Measurements from ENCODE around the gene TMEM151A.
"Not testable (repeated sequence)": the region's sequence is repeated elsewhere in the genome, so short reads cannot be mapped to it uniquely, and the experiment has no call there.

TMEM151A gene

GRCh38 chr11:66266378-66267038 is 25.2 kb upstream of the TMEM151A start:
- no peak for DNase-seq
- in situ Hi-C loops (cut with MboI; ENCODE audit: low pct_unique_long_range_greater_than_20kb, low sequenced_read_pairs), result no loop called here

- in situ Hi-C loops (cut with MboI; ENCODE audit: low pct_unique_long_range_greater_than_20kb, low sequenced_read_pairs), result no loop called here
- no peak for DNase-seq
Measured at GRCh38 chr11:66267039-66267378, 24.7 kb upstream of the TMEM151A start.

GRCh38 chr11:66267379-66268243 is 24.1 kb upstream of the TMEM151A start:
- in situ Hi-C loops (cut with MboI; ENCODE audit: low pct_unique_long_range_greater_than_20kb, low sequenced_read_pairs), result no loop called here
- peak; percentile 67 for DNase-seq

- in situ Hi-C loops (cut with MboI; ENCODE audit: low pct_unique_long_range_greater_than_20kb, low sequenced_read_pairs), result no loop called here
Measured at GRCh38 chr11:66268244-66268951, 23.3 kb upstream of the TMEM151A start, which contains the start of gene RAB1B. Gene RAB1B (plus strand): TSS chr11:66268639. CDS start chr11:66268680, 41 bp downstream.

GRCh38 chr11:66268952-66269905 is 22.5 kb upstream of the TMEM151A start:
- in situ Hi-C loops (cut with MboI; ENCODE audit: low pct_unique_long_range_greater_than_20kb, low sequenced_read_pairs), result no loop called here
- peak; percentile 53 for DNase-seq

More at GRCh38 chr11:66268244-66268951, 23.3 kb upstream of the TMEM151A start, which contains the start of gene RAB1B:
- peak; percentile 99 for DNase-seq

GRCh38 chr11:66271816-66272215 is 19.9 kb upstream of the TMEM151A start:
- in situ Hi-C loops (cut with MboI; ENCODE audit: low pct_unique_long_range_greater_than_20kb, low sequenced_read_pairs), result no loop called here
- DNase-seq, result no peak

GRCh38 chr11:66272596-66272995 is 19.1 kb upstream of the TMEM151A start:
- no peak for DNase-seq
- in situ Hi-C loops (cut with MboI; ENCODE audit: low pct_unique_long_range_greater_than_20kb, low sequenced_read_pairs), result no loop called here

GRCh38 chr11:66274219-66274618 is 17.5 kb upstream of the TMEM151A start:
- DNase-seq, result no peak
- in situ Hi-C loops (cut with MboI; ENCODE audit: low pct_unique_long_range_greater_than_20kb, low sequenced_read_pairs), result no loop called here

GRCh38 chr11:66275396-66275795 is 16.3 kb upstream of the TMEM151A start:
- in situ Hi-C loops (cut with MboI; ENCODE audit: low pct_unique_long_range_greater_than_20kb, low sequenced_read_pairs), result no loop called here

GRCh38 chr11:66275984-66276612 is 15.6 kb upstream of the TMEM151A start:
- in situ Hi-C loops (cut with MboI; ENCODE audit: low pct_unique_long_range_greater_than_20kb, low sequenced_read_pairs), result no loop called here
- no peak for DNase-seq

More at GRCh38 chr11:66275396-66275795, 16.3 kb upstream of the TMEM151A start:
- DNase-seq, result no peak

GRCh38 chr11:66276619-66277018 is 15.1 kb upstream of the TMEM151A start:
- in situ Hi-C loops (cut with MboI; ENCODE audit: low pct_unique_long_range_greater_than_20kb, low sequenced_read_pairs), result not testable (repeated sequence)

GRCh38 chr11:66277064-66277463 is 14.6 kb upstream of the TMEM151A start:
- in situ Hi-C loops (cut with MboI; ENCODE audit: low pct_unique_long_range_greater_than_20kb, low sequenced_read_pairs); DNase-seq: not testable (repeated sequence)

More at GRCh38 chr11:66276619-66277018, 15.1 kb upstream of the TMEM151A start:
- not testable (repeated sequence) for DNase-seq

GRCh38 chr11:66277471-66278362 is 14.0 kb upstream of the TMEM151A start, which contains the start of gene CNIH2:
Gene CNIH2 (plus strand): TSS chr11:66278175. CDS start chr11:66278457, 282 bp downstream.
- in situ Hi-C loops (cut with MboI; ENCODE audit: low pct_unique_long_range_greater_than_20kb, low sequenced_read_pairs), result no loop called here
- peak; percentile 46 for DNase-seq

- DNase-seq, result no peak
- in situ Hi-C loops (cut with MboI; ENCODE audit: low pct_unique_long_range_greater_than_20kb, low sequenced_read_pairs), result no loop called here
Measured at GRCh38 chr11:66278363-66279091, 13.2 kb upstream of the TMEM151A start.

GRCh38 chr11:66279092-66279734 is 12.5 kb upstream of the TMEM151A start:
- in situ Hi-C loops (cut with MboI; ENCODE audit: low pct_unique_long_range_greater_than_20kb, low sequenced_read_pairs), result no loop called here
- no peak for DNase-seq

GRCh38 chr11:66280428-66280827 is 11.3 kb upstream of the TMEM151A start:
- DNase-seq, result no peak
- in situ Hi-C loops (cut with MboI; ENCODE audit: low pct_unique_long_range_greater_than_20kb, low sequenced_read_pairs), result no loop called here
